Measurements from ENCODE around the gene GRHL3.
"Not testable (repeated sequence)": the region's sequence is repeated elsewhere in the genome, so short reads cannot be mapped to it uniquely, and the experiment has no call there.

GRHL3 gene

DNA sequence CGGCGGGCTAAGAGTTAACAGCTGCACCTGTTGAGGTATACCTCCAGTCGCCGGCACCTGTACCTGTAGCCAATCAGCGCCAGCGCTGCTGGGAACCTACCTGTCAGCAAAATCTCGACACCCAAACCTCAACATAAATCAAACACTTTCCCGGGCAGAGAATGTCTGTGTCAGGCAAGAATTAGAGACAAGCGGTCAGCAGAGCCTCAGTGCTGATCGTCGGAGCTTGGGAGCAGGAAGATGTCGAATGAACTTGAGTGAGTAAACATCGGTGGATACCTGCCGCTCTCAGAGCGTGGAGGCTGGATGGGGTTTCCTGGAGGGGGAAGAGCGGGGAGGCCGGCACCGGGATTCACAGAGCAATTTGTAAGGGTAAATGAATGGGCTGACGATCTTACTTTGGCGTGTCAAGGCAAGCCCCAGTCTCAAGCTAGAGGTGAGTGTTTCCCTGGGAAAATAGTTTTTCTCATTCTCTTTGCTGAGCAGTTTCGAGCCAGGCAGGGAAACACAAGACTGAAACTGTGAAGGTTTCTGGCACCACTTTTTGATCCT, at the start of gene GRHL3:
Gene GRHL3, plus strand, starts transcription at position 46 of the 552 bp plus-strand sequence. Its CDS starts 195 bp downstream, at position 241.
- no peak for DNase-seq

DNA sequence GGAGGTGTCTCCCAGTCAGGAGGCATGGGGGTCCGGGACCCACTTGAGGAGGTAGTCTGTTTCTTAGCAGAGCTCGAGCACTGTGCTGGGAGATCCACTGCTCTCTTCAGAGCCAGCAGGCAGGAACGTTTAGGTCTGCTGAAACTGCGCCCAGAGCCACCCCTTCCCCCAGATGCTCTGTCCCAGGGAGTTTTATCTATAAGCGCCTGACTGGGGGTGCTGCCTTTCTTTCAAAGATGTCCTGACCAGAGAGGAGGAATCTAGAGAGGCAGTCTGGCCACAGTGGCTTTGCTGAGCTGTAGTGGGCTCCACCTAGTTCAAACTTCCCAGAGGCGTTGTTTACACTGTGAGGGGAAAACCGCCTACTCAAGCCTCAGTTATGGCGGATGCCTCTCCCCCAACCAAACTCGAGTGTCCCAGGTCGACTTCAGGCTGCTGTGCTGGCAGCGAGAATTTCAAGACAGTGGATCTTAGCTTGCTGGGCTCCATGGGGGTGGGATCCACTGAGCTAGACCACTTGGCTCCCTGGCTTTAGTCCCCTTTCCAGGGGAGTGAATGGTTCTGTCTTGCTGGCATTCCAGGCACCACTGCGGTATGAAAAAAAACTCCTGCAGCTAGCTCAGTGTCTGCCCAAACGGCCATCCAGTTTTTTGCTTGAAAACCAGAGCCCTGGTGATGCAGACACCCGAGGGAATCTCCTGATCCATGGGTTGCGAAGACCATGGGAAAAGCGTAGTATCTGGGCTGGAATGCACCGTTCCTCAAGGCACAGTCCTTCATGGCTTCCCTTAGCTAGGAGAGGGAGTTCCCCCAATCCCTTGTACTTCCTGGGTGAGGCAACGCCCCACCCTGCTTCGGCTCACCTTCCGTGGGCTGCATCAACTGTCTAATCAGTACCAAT, 44.7 kb upstream of the GRHL3 start:
- not testable (repeated sequence) for DNase-seq

- no peak for DNase-seq
These were observed 44.1 kb upstream of the GRHL3 start for GRCh38 chr1:24275104-24275410.

- no peak for DNase-seq
These were observed 43.6 kb upstream of the GRHL3 start for GRCh38 chr1:24275510-24275909.

DNA sequence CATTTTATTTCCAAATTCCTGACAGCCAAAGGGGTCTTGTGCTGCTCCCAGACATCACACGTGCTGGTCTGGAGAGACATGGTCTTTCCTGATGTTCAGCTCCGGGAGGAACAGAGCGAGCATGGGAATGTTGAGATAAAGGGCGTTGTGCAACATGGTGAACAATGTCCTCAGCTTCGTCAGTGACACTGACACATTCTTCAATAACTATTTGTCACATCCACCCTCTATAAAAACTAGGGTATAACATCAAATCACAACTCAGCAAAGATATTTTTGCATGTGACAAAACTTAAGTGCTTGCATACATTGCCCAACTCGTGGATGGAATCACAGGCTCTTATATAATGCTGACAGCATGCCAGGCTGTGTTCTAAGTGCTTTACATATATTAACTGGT, 42.4 kb upstream of the GRHL3 start:
- no peak for DNase-seq

DNA sequence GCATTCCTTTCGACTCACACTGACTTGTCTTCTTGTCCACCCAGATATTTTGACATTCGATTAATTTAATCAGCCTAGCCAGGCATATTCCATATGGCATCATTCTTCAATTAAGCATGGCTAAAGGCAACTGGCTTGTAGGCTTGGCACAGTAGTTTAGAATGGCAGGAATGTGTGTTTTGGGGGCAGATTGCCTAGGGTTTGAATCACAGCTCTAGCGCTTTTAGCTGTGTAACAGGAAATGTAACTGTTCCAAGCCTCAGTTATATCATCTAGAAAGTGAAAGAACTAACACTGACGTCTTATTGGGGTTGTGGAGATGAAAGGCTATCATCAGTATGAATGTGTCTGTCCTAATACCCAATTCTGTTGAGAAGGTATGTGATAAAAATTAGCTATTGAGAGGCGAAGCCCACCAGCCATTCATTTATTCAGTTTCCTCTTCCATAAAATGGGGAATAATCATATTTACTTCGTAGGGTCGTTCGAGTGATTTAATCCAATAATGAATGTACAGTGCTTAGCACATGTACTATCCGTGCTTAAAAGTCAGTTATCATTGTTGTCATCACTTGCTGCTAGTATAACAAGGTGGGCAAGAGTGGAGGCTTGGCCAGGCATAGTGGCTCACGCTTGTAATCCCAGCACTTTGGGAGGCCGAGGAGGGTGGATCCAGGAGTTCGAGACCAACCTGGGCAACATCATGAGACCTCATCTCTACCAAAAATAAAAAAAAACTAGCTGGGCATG, 41.6 kb upstream of the GRHL3 start:
- no peak for DNase-seq

DNA sequence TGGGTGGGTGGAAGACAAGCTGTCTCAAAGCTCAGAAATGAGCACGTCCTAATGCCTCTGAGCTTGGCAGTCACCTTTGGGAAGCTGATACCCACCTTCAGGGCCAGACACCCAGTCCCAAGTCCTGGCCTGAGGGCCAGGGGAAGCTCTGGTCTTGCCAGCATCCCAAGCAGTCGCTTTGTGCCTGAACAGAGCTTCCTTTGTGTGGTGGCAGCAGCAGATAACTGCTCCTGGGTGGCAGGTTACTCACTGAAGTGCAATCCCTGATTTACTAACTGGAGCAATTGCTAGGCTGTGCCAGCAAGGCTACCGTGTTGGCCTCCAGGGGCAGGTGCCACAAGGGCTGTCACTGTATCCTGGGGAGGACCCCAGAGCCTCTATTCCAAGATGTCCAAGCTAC, 40.4 kb upstream of the GRHL3 start:
- no peak for DNase-seq

- DNase-seq, result no peak
These were observed 39.4 kb upstream of the GRHL3 start for GRCh38 chr1:24279590-24280232.

DNA sequence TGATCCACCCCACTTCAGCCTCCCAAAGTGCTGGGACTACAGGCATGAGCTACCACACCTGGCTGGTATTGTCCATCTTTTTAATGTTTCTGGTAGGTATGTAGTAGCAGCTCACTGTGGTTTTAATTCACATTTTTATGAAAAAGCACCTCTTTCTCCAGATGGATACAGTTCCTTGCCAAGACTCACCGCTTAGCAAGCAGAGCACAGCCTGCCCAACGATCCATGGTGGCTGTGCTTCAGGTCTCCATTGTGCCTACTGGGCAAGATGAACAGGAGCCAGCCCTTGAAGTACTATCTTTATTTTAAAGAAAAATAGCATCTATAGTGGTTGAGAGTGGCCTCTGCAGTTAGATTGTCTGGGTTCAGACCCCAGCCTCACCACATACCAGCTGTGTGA, 37.6 kb upstream of the GRHL3 start:
- DNase-seq, result no peak

- no peak for DNase-seq
These were observed 36.7 kb upstream of the GRHL3 start for GRCh38 chr1:24282491-24282890.

DNA sequence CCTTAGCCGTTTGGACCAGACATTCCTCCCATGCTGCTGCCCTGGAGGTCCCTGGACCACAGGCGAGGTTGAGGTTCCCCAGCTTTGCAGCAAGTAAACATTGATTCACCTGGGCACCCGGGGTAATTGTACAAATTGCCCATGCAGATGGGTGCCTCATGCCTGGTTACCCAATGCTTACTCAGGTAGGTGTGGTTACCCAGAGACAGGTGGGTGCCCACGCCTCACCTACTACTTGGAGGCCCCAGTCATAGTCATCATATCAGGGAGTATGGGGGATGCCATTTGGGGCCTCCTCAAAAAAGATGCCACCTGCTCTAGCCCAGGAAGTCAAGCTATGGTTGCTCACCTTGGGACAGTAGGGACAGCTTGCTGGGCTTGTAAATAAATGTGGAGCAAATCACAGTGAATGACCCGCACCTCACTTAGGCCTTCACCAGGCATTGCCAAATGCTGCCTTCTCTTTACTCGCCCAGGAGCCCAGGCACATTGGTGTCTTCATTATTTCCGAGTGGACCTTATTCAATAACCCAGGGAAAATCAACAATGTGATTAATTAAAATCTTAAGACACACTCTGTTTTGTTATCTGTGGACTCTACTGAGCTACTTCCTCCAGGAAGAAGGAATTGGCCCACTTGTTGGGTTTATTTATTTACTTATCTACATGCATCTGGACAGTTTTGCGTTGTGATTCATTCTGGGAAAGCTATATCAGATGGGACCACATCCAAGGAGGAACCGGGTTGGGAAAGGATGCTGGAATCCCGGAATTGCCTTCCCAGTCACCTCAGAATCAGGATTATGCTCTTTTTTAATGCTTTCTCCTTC, 35.6 kb upstream of the GRHL3 start:
- DNase-seq, result no peak

DNA sequence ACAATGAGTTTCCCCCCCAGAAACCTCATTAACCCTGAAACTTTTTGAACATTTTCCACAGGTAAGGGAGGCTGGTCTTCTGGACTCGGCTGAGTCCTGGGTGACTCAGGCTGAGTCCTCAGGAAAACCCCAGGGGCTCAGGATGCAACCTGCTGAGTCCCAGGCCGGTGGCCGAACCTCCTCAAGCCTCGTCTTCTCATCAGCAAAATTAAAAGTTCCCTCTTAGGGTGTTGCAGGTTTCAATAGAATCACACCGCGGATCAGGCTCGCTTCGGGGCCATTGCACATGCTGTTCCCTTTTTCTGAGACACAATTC, 35.0 kb upstream of the GRHL3 start:
- DNase-seq, result no peak

GRCh38 chr1:24285231-24285630, 33.9 kb upstream of the GRHL3 start:
- DNase-seq, result no peak

GRCh38 chr1:24286246-24287010, 32.7 kb upstream of the GRHL3 start:
- DNase-seq, result no peak

GRCh38 chr1:24287779-24288178, 31.4 kb upstream of the GRHL3 start:
- DNase-seq, result not testable (repeated sequence)

- DNase-seq, result no peak
These were observed 30.7 kb upstream of the GRHL3 start for GRCh38 chr1:24288479-24288878.

GRCh38 chr1:24289937-24290595, 29.1 kb upstream of the GRHL3 start:
- DNase-seq, result no peak

- no peak for DNase-seq
These were observed 28.1 kb upstream of the GRHL3 start for GRCh38 chr1:24290933-24291487.

GRCh38 chr1:24292103-24292502, 27.1 kb upstream of the GRHL3 start:
- DNase-seq, result no peak

- no peak for DNase-seq
These were observed 26.3 kb upstream of the GRHL3 start for GRCh38 chr1:24292887-24293286.

Measured in hematopoietic multipotent progenitor cell treated with erythropoietin and hydrocortisone succinate and interleukin-3 and kit ligand, for 6 days (in vitro differentiated cells).